DOHH2 (cell line): Measurements from ENCODE around the gene TAF1B.

Source experiments
- H3F3A ChIP-seq: fragments of 200-600 bp; sonication (generic), shearing (Covaris generic); 2 replicates; pipeline ENCODE4 v1.6.0; 2016; ENCODE audit warnings: antibody characterized with exemption, mild to moderate bottlenecking; ENCODE audit not compliant: control insufficient read depth, insufficient read depth
- H3K27ac ChIP-seq: fragments of 200-600 bp; sonication (generic); 2 replicates; pipeline ENCODE4 v1.5.1; 2014; ENCODE audit warnings: low read depth, mild to moderate bottlenecking, low read length, moderate library complexity
- H3K27me3 ChIP-seq: fragments of 200-600 bp; sonication (generic); 2 replicates; pipeline ENCODE4 v1.6.1; 2014; ENCODE audit warnings: mild to moderate bottlenecking, low read length, mixed read lengths; ENCODE audit not compliant: control insufficient read depth
- H3K36me3 ChIP-seq: fragments of 200-600 bp; sonication (generic); 2 replicates; pipeline ENCODE4 v1.6.1; 2014; ENCODE audit warnings: mild to moderate bottlenecking, low read length, moderate library complexity, mixed read lengths; ENCODE audit not compliant: control insufficient read depth
- H3K4me1 ChIP-seq: fragments of 200-600 bp; sonication (generic); 2 replicates; pipeline ENCODE4 v1.6.1; 2014; ENCODE audit warnings: mild to moderate bottlenecking, low read length, mixed read lengths; ENCODE audit not compliant: control insufficient read depth
- H3K4me2 ChIP-seq: fragments of 200-600 bp; sonication (generic); 2 replicates; pipeline ENCODE4 v1.6.0; 2014; ENCODE audit warnings: mild to moderate bottlenecking, low read length, moderate library complexity
- H3K4me3 ChIP-seq: fragments of 200-600 bp; sonication (generic); 2 replicates; pipeline ENCODE4 v1.5.1; 2014; ENCODE audit warnings: mild to moderate bottlenecking, low read length, mixed read lengths
- H3K79me2 ChIP-seq: fragments of 200-600 bp; sonication (generic); 2 replicates; pipeline ENCODE4 v1.6.1; 2014; ENCODE audit warnings: mild to moderate bottlenecking, low read length, mixed read lengths; ENCODE audit not compliant: control insufficient read depth
- H3K9me2 ChIP-seq: fragments of 200-600 bp; sonication (generic); replicated peaks from 2 replicates; pipeline ENCODE4 v1.6.1; 2014; ENCODE audit warnings: mild to moderate bottlenecking, low read length, mixed read lengths; ENCODE audit not compliant: control insufficient read depth
- H3K9me3 ChIP-seq: fragments of 200-600 bp; sonication (generic); 2 replicates; pipeline ENCODE4 v1.6.1; 2014; ENCODE audit warnings: antibody characterized with exemption, low read length, mixed read lengths; ENCODE audit not compliant: control insufficient read depth, insufficient read depth
- H4K20me1 ChIP-seq: fragments of 200-600 bp; sonication (generic); 2 replicates; pipeline ENCODE4 v1.6.0; 2014; ENCODE audit warnings: low read depth, mild to moderate bottlenecking, antibody characterized with exemption, low read length, moderate library complexity; ENCODE audit not compliant: control insufficient read depth, insufficient read depth
- CTCF ChIP-seq: fragments of 200-600 bp; sonication (generic); IDR thresholded peaks from one replicate; pipeline ENCODE4 v1.5.1; 2014; ENCODE audit warnings: antibody characterized with exemption, mild to moderate bottlenecking, low read depth, low read length; ENCODE audit not compliant: poor library complexity, severe bottlenecking
- EZH2phosphoT487 ChIP-seq: fragments of 200-600 bp; sonication (generic); IDR thresholded peaks from 2 replicates; pipeline ENCODE4 v1.6.1; 2017; ENCODE audit warnings: borderline replicate concordance, mild to moderate bottlenecking, antibody characterized with exemption, low read length, moderate library complexity, mixed read lengths

The TAF1B gene

GRCh38 chr2:9807056-9807455 lies 36.2 kb upstream of the TAF1B start:
- TF ChIP-seq EZH2phosphoT487 (no peak), CTCF (no peak)
- H3K36me3 ChIP-seq, result no peaks in the 10 kb centered on the region

GRCh38 chr2:9807555-9808305 lies 35.5 kb upstream of the TAF1B start:
- no peak overlapping the region for H3K4me3 ChIP-seq
- no peaks in the 10 kb centered on the region for H3F3A ChIP-seq
- no peaks in the 10 kb centered on the region for H3K36me3 ChIP-seq
- H3K79me2 ChIP-seq, result no peaks in the 10 kb centered on the region
- no peaks in the 10 kb centered on the region for H3K4me1 ChIP-seq
- no peak overlapping the region for H3K4me2 ChIP-seq
- TF ChIP-seq CTCF, result no peak
- no peak for TF ChIP-seq EZH2phosphoT487
- H4K20me1 ChIP-seq, result no peaks in the 10 kb centered on the region
- peaks cover 16% of the 10 kb centered on the region for H3K27me3 ChIP-seq
- H3K9me2 ChIP-seq, result no peaks in the 10 kb centered on the region
- H3K9me3 ChIP-seq, result no peaks in the 10 kb centered on the region
- H3K27ac ChIP-seq, result no peak overlapping the region

More at GRCh38 chr2:9807056-9807455, 36.2 kb upstream of the TAF1B start:
- no peak overlapping the region for H3K4me3 ChIP-seq
- H3K79me2 ChIP-seq, result no peaks in the 10 kb centered on the region
- H4K20me1 ChIP-seq, result no peaks in the 10 kb centered on the region
- no peaks in the 10 kb centered on the region for H3F3A ChIP-seq
- no peak overlapping the region for H3K27ac ChIP-seq
- peaks cover 16% of the 10 kb centered on the region for H3K27me3 ChIP-seq
- no peaks in the 10 kb centered on the region for H3K4me1 ChIP-seq
- no peaks in the 10 kb centered on the region for H3K9me3 ChIP-seq
- H3K9me2 ChIP-seq, result no peaks in the 10 kb centered on the region
- H3K4me2 ChIP-seq, result no peak overlapping the region

- Histone ChIP-seq H3K4me3 (no peak overlapping the region), H3K79me2 (no peaks in the 10 kb centered on the region), H3K4me1 (peaks cover 3% of the 10 kb centered on the region), H3K27me3 (peaks cover 16% of the 10 kb centered on the region), H3F3A (no peaks in the 10 kb centered on the region), H3K9me2 (no peaks in the 10 kb centered on the region), H3K27ac (no peak overlapping the region), H3K4me2 (no peak overlapping the region), H4K20me1 (no peaks in the 10 kb centered on the region), H3K36me3 (no peaks in the 10 kb centered on the region), H3K9me3 (no peaks in the 10 kb centered on the region)
- TF ChIP-seq CTCF (no peak), EZH2phosphoT487 (no peak)
Observed at GRCh38 chr2:9808334-9809063, 34.8 kb upstream of the TAF1B start.
